Ascending aorta (tissue), 2 donors: ENCODE data around the gene TTC1. TPM values are rescaled to one million over a fixed set of nuclear protein-coding genes. Genes with fewer than 3 reads are reported as not detected.

Experiments
- DNase-seq, 2 donors: peaks; one replicate each; pipeline ENCODE4 v3.0.0-alpha.2; 2019; ENCODE audit warnings: low spot score in 2 of 2
- H3K27ac ChIP-seq, 2 donors: fragments of 200-600 bp; sonication (generic); one replicate each; pipeline ENCODE4 v1.5.1; 2016 to 2017; ENCODE audit warnings: mild to moderate bottlenecking in 1 of 2
- H3K27me3 ChIP-seq: fragments of 200-600 bp; sonication (generic); one replicate; pipeline ENCODE4 v1.5.1; 2017
- H3K36me3 ChIP-seq, 2 donors: fragments of 200-600 bp; sonication (generic); one replicate each; pipeline ENCODE4 v1.5.1; 2016
- H3K4me1 ChIP-seq, 2 donors: fragments of 200-600 bp; sonication (generic); one replicate each; pipeline ENCODE4 v1.5.1; 2016 to 2017; ENCODE audit warnings: mild to moderate bottlenecking in 1 of 2
- H3K4me3 ChIP-seq, 2 donors: fragments of 200-600 bp; sonication (generic); one replicate each; pipeline ENCODE4 v1.5.1; 2016 to 2017; ENCODE audit warnings: mild to moderate bottlenecking in 1 of 2
- H3K9me3 ChIP-seq, 2 donors: fragments of 200-600 bp; sonication (generic); one replicate each; pipeline ENCODE4 v1.5.1; 2016
- CTCF ChIP-seq, 3 experiments: fragments of 200-600 bp in 2 of 3; fragments of 450-650 bp in 1 of 3; sonication (generic) in 2 of 3; IDR thresholded peaks; one replicate each; pipeline ENCODE4 v1.5.1; 2016 to 2019; ENCODE audit warnings: antibody characterized with exemption in 3 of 3, mild to moderate bottlenecking in 1 of 3, moderate library complexity in 1 of 3
- intact Hi-C: fragments of 100-400 bp; cut with DNase I; formaldehyde crosslinking; loops from one replicate; pipeline ENCODE4 v1.15.1; 2023
- total RNA-seq: library from RNA; depleted of rRNA; stranded (reverse); fragments of >200 nt; gene quantifications from one replicate; pipeline ENCODE4 v1.1.0, GENCODE V29; 2016

TTC1 gene
- total RNA-seq, 1 donor from 2014 or later = 13.7 TPM

GRCh38 chr5:160092960-160093707 is 84.2 kb downstream of the TTC1 start:
- H3K4me3 ChIP-seq = no peak overlapping the region
- H3K9me3 ChIP-seq = no peaks in the 10 kb centered on the region
- no peak overlapping the region for H3K27ac ChIP-seq
- DNase-seq = no peak
- H3K36me3 ChIP-seq = peaks cover 14 to 25% of the 10 kb centered on the region in 2 donors
- no peaks in the 10 kb centered on the region for H3K4me1 ChIP-seq
- intact Hi-C loops = no loop called here
- no peaks in the 10 kb centered on the region for H3K27me3 ChIP-seq
- no peak for TF ChIP-seq CTCF (IDR thresholded peaks at IDR 0.05)

GRCh38 chr5:160096178-160096577 is 87.2 kb downstream of the TTC1 start:
- no peak for TF ChIP-seq CTCF (IDR thresholded peaks at IDR 0.05)
- intact Hi-C loops = no loop called here
- no peak overlapping the region for H3K4me3 ChIP-seq
- H3K9me3 ChIP-seq = no peaks in the 10 kb centered on the region
- no peak for DNase-seq
- H3K4me1 ChIP-seq = no peaks in the 10 kb centered on the region
- H3K27me3 ChIP-seq = no peaks in the 10 kb centered on the region
- H3K27ac ChIP-seq = no peak overlapping the region
- peaks cover 14 to 35% of the 10 kb centered on the region in 2 donors for H3K36me3 ChIP-seq

- Histone ChIP-seq H3K4me3 (no peak overlapping the region), H3K9me3 (no peaks in the 10 kb centered on the region), H3K4me1 (no peaks in the 10 kb centered on the region), H3K36me3 (peaks cover 4 to 24% of the 10 kb centered on the region in 2 donors), H3K27me3 (no peaks in the 10 kb centered on the region), H3K27ac (no peak overlapping the region)
- intact Hi-C loops = no loop called here
- DNase-seq = no peak
- TF ChIP-seq CTCF (IDR thresholded peaks at IDR 0.05) = no peak
Observed at GRCh38 chr5:160097991-160098390, 89.1 kb downstream of the TTC1 start.

- no peak for DNase-seq
- intact Hi-C loops = no loop called here
- H3K9me3 ChIP-seq = no peaks in the 10 kb centered on the region
- peaks cover 0 to 5% of the 10 kb centered on the region in 2 donors for H3K4me1 ChIP-seq
- TF ChIP-seq CTCF (IDR thresholded peaks at IDR 0.05) = no peak
- H3K36me3 ChIP-seq = peaks cover 0 to 11% of the 10 kb centered on the region in 2 donors
- H3K27ac ChIP-seq = peak overlapping the region; percentile 7 to 15
- no peak overlapping the region for H3K4me3 ChIP-seq
- no peaks in the 10 kb centered on the region for H3K27me3 ChIP-seq
Observed at GRCh38 chr5:160105686-160106360, 96.9 kb downstream of the TTC1 start.

GRCh38 chr5:160108124-160108523 is 99.2 kb downstream of the TTC1 start:
- Histone ChIP-seq H3K9me3 (no peaks in the 10 kb centered on the region), H3K36me3 (peaks cover 6 to 25% of the 10 kb centered on the region in 2 donors), H3K27ac (no peak overlapping the region), H3K4me1 (peaks cover 0 to 5% of the 10 kb centered on the region in 2 donors), H3K4me3 (no peak overlapping the region), H3K27me3 (no peaks in the 10 kb centered on the region)
- no peak for DNase-seq
- intact Hi-C loops = no loop called here
- TF ChIP-seq CTCF (IDR thresholded peaks at IDR 0.05) = no peak

Other genes with a start within 250 kb of the TTC1 start
- 20.6 TPM for gene ADRA1B, start 92.7 kb upstream of the TTC1 start, total RNA-seq
- 43.4 TPM for gene PWWP2A, start 110.3 kb downstream of the TTC1 start, total RNA-seq
- not detected for gene FABP6, start 220.4 kb downstream of the TTC1 start, total RNA-seq